Medulla oblongata (tissue), 1 donor: ENCODE data around the gene SCGB3A2.

Experiments
- DNase-seq: peaks from one replicate; pipeline ENCODE4 v3.0.0-alpha.2; 2015; ENCODE audit errors: extremely low spot score

Gene SCGB3A2

GRCh38 chr5:147904110-147904509 lies 25.6 kb downstream of the SCGB3A2 start:
- DNase-seq = no peak

GRCh38 chr5:147906326-147907095 lies 28.0 kb downstream of the SCGB3A2 start, which contains the start of gene C5orf46:
Gene C5orf46 (minus strand): TSS chr5:147906538. CDS start chr5:147906501, 37 bp downstream.
- DNase-seq = no peak

- peak; percentile 46 for DNase-seq
Observed at GRCh38 chr5:147911427-147911826, 32.9 kb downstream of the SCGB3A2 start.

GRCh38 chr5:147912011-147912410 lies 33.5 kb downstream of the SCGB3A2 start:
- DNase-seq = no peak

GRCh38 chr5:147913786-147914185 lies 35.3 kb downstream of the SCGB3A2 start:
- no peak for DNase-seq

- DNase-seq = no peak
Observed at GRCh38 chr5:147918101-147918685, 39.7 kb downstream of the SCGB3A2 start.

DNA sequence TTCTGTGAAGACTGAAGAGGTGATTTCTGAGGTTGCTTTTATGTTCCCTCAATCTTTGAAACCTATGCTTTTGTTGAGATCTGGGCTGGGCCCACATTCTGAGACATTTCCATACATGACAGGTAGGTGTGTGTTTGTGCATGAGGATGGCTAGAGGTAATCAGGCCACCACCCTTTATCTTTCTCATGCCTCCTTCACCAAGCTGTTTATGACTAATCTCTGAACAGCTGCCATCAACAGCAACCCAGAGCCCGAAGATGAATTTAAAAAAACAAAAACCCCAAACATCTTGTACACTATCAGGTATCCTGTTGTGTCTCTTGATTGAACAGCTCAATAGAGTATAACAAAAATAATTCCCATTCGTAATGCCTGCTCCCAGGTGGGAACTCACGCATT lies 40.4 kb downstream of the SCGB3A2 start:
- no peak for DNase-seq

GRCh38 chr5:147920420-147921030 lies 42.0 kb downstream of the SCGB3A2 start:
- no peak for DNase-seq

- peak; percentile 34 for DNase-seq
Observed at GRCh38 chr5:147921136-147921535, 42.6 kb downstream of the SCGB3A2 start.

DNA sequence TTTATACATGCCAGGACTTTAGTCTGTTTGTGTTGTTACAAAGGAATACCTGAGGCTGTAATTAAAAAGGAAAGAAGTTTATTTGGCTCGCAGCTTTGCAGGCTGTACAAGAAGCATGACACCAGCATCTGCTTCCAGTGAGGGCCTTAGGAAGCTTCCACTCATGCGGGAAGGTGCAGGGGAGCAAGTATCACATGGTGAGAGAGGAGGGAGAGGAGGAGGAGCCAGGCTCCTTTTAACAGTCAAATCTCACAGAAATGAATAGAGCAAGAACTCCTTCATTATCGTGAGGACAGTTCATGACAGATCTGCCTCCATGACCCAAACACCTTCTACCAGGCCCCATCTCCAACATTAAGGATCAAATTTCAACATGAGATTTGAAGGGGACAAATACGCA lies 46.5 kb downstream of the SCGB3A2 start:
- DNase-seq = no peak

DNA sequence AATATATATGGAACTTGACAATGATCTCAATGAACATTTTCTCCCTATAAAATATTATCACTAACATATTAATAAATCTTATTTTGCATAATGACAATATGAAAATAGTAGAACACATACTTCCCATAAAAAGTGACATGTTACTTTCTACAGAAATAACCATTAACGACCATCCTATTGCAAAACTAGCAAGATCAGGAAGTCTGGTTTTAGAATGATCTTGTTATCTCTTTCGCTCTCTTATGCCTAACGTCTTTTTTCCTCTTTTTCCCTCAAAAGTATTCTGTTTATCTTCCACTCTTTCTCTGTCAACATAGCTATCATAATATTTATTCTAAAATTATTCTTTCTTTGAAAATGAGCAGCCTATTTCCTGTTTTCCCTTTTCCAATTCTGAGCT lies 49.4 kb downstream of the SCGB3A2 start:
- peak; percentile 23 for DNase-seq

GRCh38 chr5:147930769-147931168 lies 52.3 kb downstream of the SCGB3A2 start:
- DNase-seq = peak; percentile 20
